Measurements from ENCODE around the gene GRIP1. TPM values are rescaled to one million over a fixed set of nuclear protein-coding genes. Genes with fewer than 3 reads are reported as not detected.

Gene GRIP1
- total RNA-seq, 3 donors from 2014 or later = 6.6 to 22.8 (median 12.8) TPM

DNA sequence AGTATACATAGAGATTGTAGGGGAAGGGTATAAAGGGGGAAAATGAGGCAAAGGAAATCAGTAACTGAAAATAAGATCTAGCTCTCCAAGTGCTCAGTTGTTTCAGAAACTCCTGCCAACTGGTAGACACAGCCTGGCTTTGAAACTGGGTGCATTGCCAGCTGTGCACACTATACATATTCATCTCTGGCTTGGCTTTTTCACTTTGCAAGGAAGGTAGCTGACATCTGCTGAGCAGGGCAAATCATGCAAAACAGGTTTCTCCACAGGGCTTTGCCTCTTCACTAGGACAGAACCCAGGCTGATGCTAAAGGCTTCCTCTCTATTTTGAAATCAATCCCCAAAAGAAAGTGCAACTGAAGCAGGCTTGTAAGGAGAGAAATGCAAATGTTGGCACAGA is 275.1 kb downstream of the GRIP1 start:
- intact Hi-C loops (cut with DNase I, micrococcal nuclease) = loop anchor here in 1 of 2 donors (10.0 kb wide), 1 partner anchor 129 kb away; no protein-coding TSS in a partner anchor
- no peak for ATAC-seq
- no peak for DNase-seq
- H3K9me3 ChIP-seq = no peaks in the 10 kb centered on the region
- TF ChIP-seq, protein P1, sequence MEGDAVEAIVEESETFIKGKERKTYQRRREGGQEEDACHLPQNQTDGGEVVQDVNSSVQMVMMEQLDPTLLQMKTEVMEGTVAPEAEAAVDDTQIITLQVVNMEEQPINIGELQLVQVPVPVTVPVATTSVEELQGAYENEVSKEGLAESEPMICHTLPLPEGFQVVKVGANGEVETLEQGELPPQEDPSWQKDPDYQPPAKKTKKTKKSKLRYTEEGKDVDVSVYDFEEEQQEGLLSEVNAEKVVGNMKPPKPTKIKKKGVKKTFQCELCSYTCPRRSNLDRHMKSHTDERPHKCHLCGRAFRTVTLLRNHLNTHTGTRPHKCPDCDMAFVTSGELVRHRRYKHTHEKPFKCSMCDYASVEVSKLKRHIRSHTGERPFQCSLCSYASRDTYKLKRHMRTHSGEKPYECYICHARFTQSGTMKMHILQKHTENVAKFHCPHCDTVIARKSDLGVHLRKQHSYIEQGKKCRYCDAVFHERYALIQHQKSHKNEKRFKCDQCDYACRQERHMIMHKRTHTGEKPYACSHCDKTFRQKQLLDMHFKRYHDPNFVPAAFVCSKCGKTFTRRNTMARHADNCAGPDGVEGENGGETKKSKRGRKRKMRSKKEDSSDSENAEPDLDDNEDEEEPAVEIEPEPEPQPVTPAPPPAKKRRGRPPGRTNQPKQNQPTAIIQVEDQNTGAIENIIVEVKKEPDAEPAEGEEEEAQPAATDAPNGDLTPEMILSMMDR (IDR thresholded peaks at IDR 0.05) = no peak
- H3K36me3 ChIP-seq (ENCODE audit: low read depth) = no peaks in the 10 kb centered on the region
- no peaks in the 10 kb centered on the region for H3K4me1 ChIP-seq (ENCODE audit: low read depth)
- no peak overlapping the region for H3K4me3 ChIP-seq

DNA sequence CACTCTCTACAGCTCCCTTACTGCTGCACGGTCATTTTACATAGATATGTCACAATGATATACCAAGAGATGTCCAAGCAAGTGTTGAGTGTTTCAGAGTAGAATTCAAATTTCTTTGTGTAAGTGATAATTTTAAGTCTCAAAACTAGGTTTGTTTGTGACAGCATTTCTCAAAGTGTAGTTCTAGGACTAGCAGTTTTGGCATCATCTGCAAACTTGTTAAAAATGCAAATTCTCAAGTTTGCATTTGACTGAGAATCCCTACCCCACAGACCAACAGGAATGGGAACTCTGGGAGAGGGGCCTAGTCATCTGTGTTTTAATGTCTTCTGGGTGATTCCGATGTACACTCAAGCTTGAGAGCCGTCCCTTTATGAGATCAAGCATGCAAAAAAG is 279.0 kb downstream of the GRIP1 start:
- Histone ChIP-seq H3K9me3 (no peaks in the 10 kb centered on the region), H3K4me3 (no peak overlapping the region), H3K36me3 (ENCODE audit: low read depth) (no peaks in the 10 kb centered on the region), H3K4me1 (ENCODE audit: low read depth) (no peaks in the 10 kb centered on the region)
- TF ChIP-seq, protein P1 (IDR thresholded peaks at IDR 0.05) = no peak
- ATAC-seq (no peak), DNase-seq (no peak)
- intact Hi-C loops (cut with DNase I, micrococcal nuclease) = loop anchor here in 1 of 2 donors (10.0 kb wide), 1 partner anchor 125 kb away; no protein-coding TSS in a partner anchor

DNA sequence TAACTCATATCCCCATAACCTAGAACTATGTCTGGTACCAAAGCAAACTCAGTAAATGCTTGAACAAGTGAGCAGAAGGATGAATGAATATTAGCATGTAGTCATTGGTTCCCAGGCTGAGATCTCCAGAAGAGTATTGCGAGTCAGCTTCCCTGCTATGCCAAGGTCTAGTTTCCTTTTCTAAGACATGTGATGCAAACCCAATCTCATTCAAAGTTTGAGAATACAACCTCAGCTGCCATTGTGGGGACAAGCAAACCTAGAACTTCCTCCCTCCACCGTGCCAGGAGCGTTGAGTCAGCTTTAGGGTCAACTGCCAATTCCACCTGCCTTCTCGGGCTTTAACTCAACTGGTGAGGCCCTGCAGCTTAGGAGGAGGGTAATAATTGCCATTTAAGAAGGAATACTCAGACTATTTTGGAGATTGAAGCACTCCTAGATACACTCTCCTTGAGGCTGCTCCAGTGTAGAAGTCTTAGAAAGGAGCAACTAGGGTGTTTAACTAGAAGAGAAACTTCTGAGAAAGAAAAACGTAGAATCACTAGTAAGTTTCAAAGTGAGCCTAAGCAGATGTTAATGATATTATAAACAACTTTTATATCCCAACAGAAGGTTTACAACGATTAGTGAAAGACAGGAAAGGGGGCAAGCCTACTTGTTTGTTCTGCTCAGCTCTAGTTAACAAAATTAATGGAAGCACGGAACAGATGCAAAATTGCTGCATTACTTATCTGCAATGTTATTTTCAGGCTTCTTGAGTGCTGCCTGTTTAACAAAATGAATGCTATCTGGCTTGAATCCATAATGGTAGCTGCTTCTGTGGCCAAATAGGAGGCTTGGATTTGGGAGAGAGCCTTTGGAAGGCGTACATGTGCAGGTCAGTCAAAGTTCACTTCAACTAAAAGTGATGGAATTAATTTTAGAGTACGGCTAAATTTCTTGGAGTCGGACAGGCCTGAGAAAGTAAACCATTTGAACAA is 279.7 kb downstream of the GRIP1 start:
- Histone ChIP-seq H3K4me1 (ENCODE audit: low read depth) (no peaks in the 10 kb centered on the region), H3K9me3 (no peaks in the 10 kb centered on the region), H3K36me3 (ENCODE audit: low read depth) (no peaks in the 10 kb centered on the region), H3K4me3 (no peak overlapping the region)
- ATAC-seq (no peak), DNase-seq (no peak)
- intact Hi-C loops (cut with DNase I, micrococcal nuclease) = no loop called here
- TF ChIP-seq, protein P1 (IDR thresholded peaks at IDR 0.05) = no peak

DNA sequence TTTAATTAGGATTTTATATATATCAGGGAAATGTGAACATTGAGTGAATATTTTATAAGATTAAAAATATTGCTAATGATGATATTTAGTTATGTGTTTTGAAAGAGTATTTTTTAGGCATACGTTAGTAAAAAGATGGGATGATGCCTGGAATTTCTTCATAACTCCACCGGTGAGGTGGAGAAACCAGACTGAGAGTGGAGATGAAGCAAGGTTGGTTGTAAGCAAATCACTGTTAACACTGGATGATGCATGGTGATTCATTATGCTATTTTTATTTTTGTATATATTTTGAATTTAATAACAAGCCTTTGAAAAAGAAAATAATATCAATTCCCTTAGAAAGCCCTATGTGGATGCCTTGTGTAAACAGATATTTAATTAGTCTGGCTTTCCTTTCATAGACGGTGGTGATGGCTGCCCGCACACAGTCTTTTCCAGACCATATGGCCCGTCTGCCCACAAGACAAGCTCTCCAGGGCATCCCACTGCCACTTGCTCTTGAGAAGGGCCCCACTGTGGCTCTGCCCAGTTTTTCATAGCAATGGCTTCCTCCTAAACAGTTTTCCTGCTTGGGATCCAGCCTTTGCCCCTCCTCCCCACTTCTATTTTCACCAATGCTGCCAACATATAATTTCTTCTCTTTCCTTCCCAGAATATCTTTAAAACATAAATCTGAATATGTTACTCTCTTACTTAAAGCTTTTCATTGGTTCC is 281.1 kb downstream of the GRIP1 start:
- TF ChIP-seq, protein P1 (IDR thresholded peaks at IDR 0.05) = no peak

DNA sequence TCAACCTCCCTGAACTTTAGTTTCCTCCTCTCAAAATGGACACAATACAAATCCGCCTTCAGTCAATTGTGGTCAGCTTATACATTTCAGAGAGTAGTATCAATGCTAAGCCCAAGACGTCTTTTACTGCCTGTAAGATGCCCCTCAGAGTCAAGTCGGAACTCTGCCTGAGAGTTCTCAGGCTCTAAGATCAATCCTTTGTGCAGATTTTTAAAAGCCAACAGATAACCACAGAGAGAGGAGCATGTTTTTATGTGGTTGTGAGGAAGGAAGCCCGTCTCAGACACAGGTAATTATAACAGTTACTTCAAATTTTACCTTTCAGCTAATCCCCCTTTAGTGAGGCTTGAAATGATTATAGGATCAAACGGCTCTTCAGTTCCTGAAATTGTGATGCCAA is 285.0 kb downstream of the GRIP1 start:
- TF ChIP-seq, protein P1 (IDR thresholded peaks at IDR 0.05) = no peak
- H3K36me3 ChIP-seq (ENCODE audit: low read depth) = no peaks in the 10 kb centered on the region
- H3K9me3 ChIP-seq = no peaks in the 10 kb centered on the region
- intact Hi-C loops (cut with DNase I, micrococcal nuclease) = no loop called here
- no peak for DNase-seq
- no peak for ATAC-seq
- no peaks in the 10 kb centered on the region for H3K4me1 ChIP-seq (ENCODE audit: low read depth)
- no peak overlapping the region for H3K4me3 ChIP-seq

More for the DNA sequence above, 281.1 kb downstream of the GRIP1 start:
- no peaks in the 10 kb centered on the region for H3K36me3 ChIP-seq (ENCODE audit: low read depth)
- no peaks in the 10 kb centered on the region for H3K4me1 ChIP-seq (ENCODE audit: low read depth)
- intact Hi-C loops (cut with DNase I, micrococcal nuclease) = no loop called here
- DNase-seq = no peak
- ATAC-seq = no peak
- no peaks in the 10 kb centered on the region for H3K9me3 ChIP-seq
- H3K4me3 ChIP-seq = no peak overlapping the region
